HG03103 (cell line): ENCODE results near the gene CIZ1.
"Not testable (repeated sequence)": the region's sequence is repeated elsewhere in the genome, so short reads cannot be mapped to it uniquely, and the experiment has no call there.

Experiments
- ATAC-seq: cut with Tn5 transposase; IDR thresholded peaks from one replicate; pipeline ENCODE4 v1.9.1; 2021; ENCODE audit warnings: low read depth; ENCODE audit not compliant: unreplicated experiment

The CIZ1 gene

GRCh38 chr9:128192601-128193371, 1.4 kb upstream of the CIZ1 start:
- no peak for ATAC-seq

- no peak for ATAC-seq
Measured at GRCh38 chr9:128190516-128191405, 611 bp downstream of the CIZ1 start.

GRCh38 chr9:128190013-128190412, 1.4 kb downstream of the CIZ1 start:
- ATAC-seq, result no peak

- no peak for ATAC-seq
Measured at GRCh38 chr9:128188209-128188608, 3.2 kb downstream of the CIZ1 start.

- no peak for ATAC-seq
Measured at GRCh38 chr9:128187361-128187760, 4.0 kb downstream of the CIZ1 start.

- no peak for ATAC-seq
Measured at GRCh38 chr9:128185979-128186965, 5.1 kb downstream of the CIZ1 start.

- ATAC-seq, result no peak
Measured at GRCh38 chr9:128182893-128183588, 8.3 kb downstream of the CIZ1 start.

- not testable (repeated sequence) for ATAC-seq
Measured at GRCh38 chr9:128181480-128181879, 9.9 kb downstream of the CIZ1 start.

GRCh38 chr9:128180447-128180846, 10.9 kb downstream of the CIZ1 start:
- no peak for ATAC-seq

GRCh38 chr9:128180001-128180400, 11.4 kb downstream of the CIZ1 start:
- no peak for ATAC-seq

- ATAC-seq, result no peak
Measured at GRCh38 chr9:128178806-128179431, 12.5 kb downstream of the CIZ1 start.

GRCh38 chr9:128175726-128176125, 15.6 kb downstream of the CIZ1 start:
- no peak for ATAC-seq

GRCh38 chr9:128175102-128175563, 16.2 kb downstream of the CIZ1 start:
- ATAC-seq, result no peak

GRCh38 chr9:128174062-128174461, 17.3 kb downstream of the CIZ1 start:
- ATAC-seq, result no peak

- ATAC-seq, result no peak
Measured at GRCh38 chr9:128169925-128170324, 21.4 kb downstream of the CIZ1 start.

- no peak for ATAC-seq
Measured at GRCh38 chr9:128169492-128169891, 21.9 kb downstream of the CIZ1 start.

GRCh38 chr9:128168731-128169308, 22.6 kb downstream of the CIZ1 start:
- no peak for ATAC-seq

- ATAC-seq, result no peak
Measured at GRCh38 chr9:128167209-128167608, 24.2 kb downstream of the CIZ1 start.

GRCh38 chr9:128166169-128166568, 25.2 kb downstream of the CIZ1 start:
- ATAC-seq, result no peak
